ENCODE data around the gene SETD1B.
"Not testable (repeated sequence)": the region's sequence is repeated elsewhere in the genome, so short reads cannot be mapped to it uniquely, and the experiment has no call there.

The SETD1B gene

GRCh38 chr12:121843236-121843982 is 39.6 kb downstream of the SETD1B start:
- H3K27ac ChIP-seq = peak overlapping the region; percentile 66
- TF ChIP-seq CTCF (IDR thresholded peaks at IDR 0.05) (no peak), ZFX (IDR thresholded peaks at IDR 0.05; ENCODE audit: borderline replicate concordance) (no peak)

GRCh38 chr12:121845701-121846100 is 41.9 kb downstream of the SETD1B start:
- H3K27ac ChIP-seq = 0 out of 2 replicates have a peak overlapping the region, but pooled peaks have one; percentile 2

GRCh38 chr12:121849211-121849610 is 45.4 kb downstream of the SETD1B start:
- no peak for TF ChIP-seq CTCF (IDR thresholded peaks at IDR 0.05)
- TF ChIP-seq ZFX (IDR thresholded peaks at IDR 0.05; ENCODE audit: borderline replicate concordance) = no peak
- H3K27ac ChIP-seq = no peak overlapping the region

More at GRCh38 chr12:121845701-121846100, 41.9 kb downstream of the SETD1B start:
- TF ChIP-seq ZFX (IDR thresholded peaks at IDR 0.05; ENCODE audit: borderline replicate concordance) = no peak
- TF ChIP-seq CTCF (IDR thresholded peaks at IDR 0.05) = no peak

- no peak for TF ChIP-seq ZFX (IDR thresholded peaks at IDR 0.05; ENCODE audit: borderline replicate concordance)
- no peak for TF ChIP-seq CTCF (IDR thresholded peaks at IDR 0.05)
- H3K27ac ChIP-seq = no peak overlapping the region
Observed at GRCh38 chr12:121849665-121850064, 45.9 kb downstream of the SETD1B start.

GRCh38 chr12:121852392-121852791 is 48.6 kb downstream of the SETD1B start:
- not testable (repeated sequence) for H3K27ac ChIP-seq

- TF ChIP-seq CTCF (IDR thresholded peaks at IDR 0.05) (no peak), ZFX (IDR thresholded peaks at IDR 0.05; ENCODE audit: borderline replicate concordance) (no peak)
- H3K27ac ChIP-seq = no peak overlapping the region
Observed at GRCh38 chr12:121857322-121858246, 53.8 kb downstream of the SETD1B start.

- no peak for TF ChIP-seq CTCF (IDR thresholded peaks at IDR 0.05)
- no peak for TF ChIP-seq ZFX (IDR thresholded peaks at IDR 0.05; ENCODE audit: borderline replicate concordance)
- no peak overlapping the region for H3K27ac ChIP-seq
Observed at GRCh38 chr12:121858318-121858661, 54.5 kb downstream of the SETD1B start.
